Neural progenitor cell (in vitro differentiated cells): ENCODE results near the gene GOLGB1.

Experiments
- CTCF ChIP-seq: fragments of 200-600 bp; sonication (generic); IDR thresholded peaks from 2 replicates; pipeline ENCODE4 v1.5.1; 2017; ENCODE audit warnings: antibody characterized with exemption, mild to moderate bottlenecking
- EZH2 ChIP-seq: fragments of 200-600 bp; sonication (generic); IDR thresholded peaks from 2 replicates; pipeline ENCODE4 v1.6.1; 2017; ENCODE audit warnings: antibody characterized with exemption, mild to moderate bottlenecking, moderate library complexity
- EZH2phosphoT487 ChIP-seq: fragments of 200-600 bp; sonication (generic); IDR thresholded peaks from 2 replicates; pipeline ENCODE4 v1.6.1; 2017; ENCODE audit warnings: antibody characterized with exemption

- TF ChIP-seq EZH2 = no peak
- TF ChIP-seq CTCF = no peak
- TF ChIP-seq EZH2phosphoT487 = no peak
These were observed 121.9 kb downstream of the GOLGB1 start for GRCh38 chr3:121627622-121628021.
